Choroid plexus epithelial cell (primary cell): ENCODE results near the gene HIPK1.
A peak's percentile ranks its signal among the peaks of the same experiment; 100 is the strongest.
"Not testable (repeated sequence)": the region's sequence is repeated elsewhere in the genome, so short reads cannot be mapped to it uniquely, and the experiment has no call there.

Experiments
- DNase-seq: peaks from one replicate; pipeline ENCODE4 v3.0.0-alpha.2; 2010; ENCODE audit warnings: low read depth
- H3K4me3 ChIP-seq: 2 replicates; pipeline ENCODE4 v1.5.1; 2011; ENCODE audit warnings: low read depth, mild to moderate bottlenecking, control low read depth, low read length, moderate library complexity
- CTCF ChIP-seq: conservative IDR thresholded peaks from 2 replicates; pipeline ENCODE4 v1.5.1; 2011; ENCODE audit warnings: low read depth, mild to moderate bottlenecking, control low read depth, inconsistent platforms, low read length, moderate library complexity

Gene HIPK1

GRCh38 chr1:113943028-113943811, 14.1 kb downstream of the HIPK1 start:
- H3K4me3 ChIP-seq: no peak overlapping the region
- DNase-seq: peak; percentile 68
- no peak for TF ChIP-seq CTCF

- H3K4me3 ChIP-seq: no peak overlapping the region
- no peak for DNase-seq
- TF ChIP-seq CTCF: no peak
Observed at GRCh38 chr1:113945329-113945728, 16.2 kb downstream of the HIPK1 start.

DNA sequence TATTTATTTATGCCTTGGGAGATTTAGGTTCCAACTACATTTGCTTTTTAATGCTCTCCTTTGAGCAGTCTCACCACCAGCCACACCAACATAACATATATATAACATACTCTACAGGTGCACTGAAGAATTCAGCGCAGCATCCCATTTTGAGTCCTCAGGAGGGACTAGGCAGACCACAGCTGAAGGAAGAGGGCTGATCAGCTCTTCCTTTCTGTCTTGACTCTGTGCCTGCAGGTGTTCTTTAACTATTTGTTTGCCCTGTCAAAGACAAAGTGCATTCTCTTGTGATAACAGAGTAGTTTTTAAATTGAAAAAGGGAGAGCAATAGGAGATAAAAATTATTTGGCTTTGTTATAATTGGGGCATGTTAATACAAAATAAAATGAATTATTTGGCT, 17.0 kb downstream of the HIPK1 start:
- DNase-seq: no peak
- no peak overlapping the region for H3K4me3 ChIP-seq
- no peak for TF ChIP-seq CTCF

GRCh38 chr1:113946678-113947387, 17.7 kb downstream of the HIPK1 start:
- no peak for DNase-seq
- no peak overlapping the region for H3K4me3 ChIP-seq
- TF ChIP-seq CTCF: no peak

GRCh38 chr1:113947388-113948107, 18.4 kb downstream of the HIPK1 start:
- no peak for TF ChIP-seq CTCF
- H3K4me3 ChIP-seq: no peak overlapping the region
- no peak for DNase-seq

- H3K4me3 ChIP-seq, DNase-seq: not testable (repeated sequence)
Observed at GRCh38 chr1:113948151-113948550, 19.0 kb downstream of the HIPK1 start.

DNA sequence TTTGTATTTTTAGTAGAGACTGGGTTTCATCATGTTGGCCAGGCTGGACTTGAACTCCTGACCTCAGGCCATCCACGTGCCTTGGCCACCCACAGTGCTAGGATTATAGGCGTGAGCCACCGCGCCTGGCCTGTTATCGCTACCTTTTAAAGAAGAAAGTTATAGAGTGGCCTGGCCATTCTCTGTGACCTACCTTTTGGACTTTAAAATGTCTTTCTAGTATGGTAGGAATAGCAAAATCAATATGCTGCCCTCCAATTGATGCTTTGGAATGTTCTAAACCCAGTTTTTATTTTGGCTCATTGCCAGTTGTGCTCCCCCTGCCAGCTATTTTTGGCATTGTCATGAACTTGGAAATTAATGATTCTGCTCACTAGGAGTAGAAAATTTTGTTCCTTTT, 19.9 kb downstream of the HIPK1 start:
- peak; percentile 56 for TF ChIP-seq CTCF
- H3K4me3 ChIP-seq: no peak overlapping the region
- DNase-seq: no peak
